Measurements from ENCODE around the gene APBA1. TPM values are rescaled to one million over a fixed set of nuclear protein-coding genes. Genes with fewer than 3 reads are reported as not detected.

Gene APBA1
- polyA plus RNA-seq, 3 donors, result 1.6 TPM; not detected in 2

- Mint-ChIP-seq H3K4me1 (no peaks in the 10 kb centered on the region), H3K27me3 (ENCODE audit: low read depth in 3 of 3) (peaks cover 0 to 1% (median 1%) of the 10 kb centered on the region in 3 donors), H3K4me3 (no peak overlapping the region), H3K27ac (no peak overlapping the region), H3K36me3 (no peaks in the 10 kb centered on the region), H3K9me3 (peaks cover 0 to 2% (median 0%) of the 10 kb centered on the region in 7 donors)
- Histone ChIP-seq H3K4me1 (ENCODE audit: control insufficient read depth in 1 of 2, insufficient read depth in 2 of 2, low read length in 2 of 2) (no peaks in the 10 kb centered on the region), H3K9ac (ENCODE audit: insufficient read depth, low read length, poor library complexity, severe bottlenecking) (no peak overlapping the region), H3K4me2 (replicated peaks; ENCODE audit: extremely low read depth, low read length, poor library complexity, severe bottlenecking) (no peak overlapping the region), H4K20me1 (ENCODE audit: insufficient read depth, low read length) (no peaks in the 10 kb centered on the region), H3K79me2 (ENCODE audit: insufficient read depth, low read length) (no peaks in the 10 kb centered on the region), H3K36me3 (replicated peaks in 1 of 2; ENCODE audit: control insufficient read depth in 1 of 2, insufficient read depth in 2 of 2, low read length in 2 of 2) (no peaks in the 10 kb centered on the region), H3K27me3 (ENCODE audit: control insufficient read depth in 2 of 2, insufficient read depth in 2 of 2, low read length in 2 of 2) (no peaks in the 10 kb centered on the region), H3K4me3 (replicated peaks in 1 of 3; ENCODE audit: low read depth in 2 of 3, low read length in 3 of 3) (no peak overlapping the region), H3K9me3 (replicated peaks in 1 of 2; ENCODE audit: control insufficient read depth in 1 of 2, insufficient read depth in 1 of 2, low read length in 2 of 2) (no peaks in the 10 kb centered on the region), H2AFZ (ENCODE audit: insufficient read depth, low read depth, low read length, poor library complexity, severe bottlenecking) (no peak overlapping the region), H3K27ac (ENCODE audit: low read depth in 1 of 2, low read length in 2 of 2) (no peak overlapping the region)
- no peak for DNase-seq
- no peak for TF ChIP-seq CTCF (IDR thresholded peaks at IDR 0.05)
- intact Hi-C loops (cut with micrococcal nuclease), result no loop called here
- 95% methylated on average over 11 of the region's 13 CpGs for WGBS (ENCODE audit: insufficient coverage)
Observed at GRCh38 chr9:69431203-69431602, 241.0 kb downstream of the APBA1 start.

GRCh38 chr9:69430206-69430605 is 242.0 kb downstream of the APBA1 start:
- Histone ChIP-seq H4K20me1 (ENCODE audit: insufficient read depth, low read length) (no peaks in the 10 kb centered on the region), H3K4me1 (ENCODE audit: control insufficient read depth in 1 of 2, insufficient read depth in 2 of 2, low read length in 2 of 2) (no peaks in the 10 kb centered on the region), H3K36me3 (replicated peaks in 1 of 2; ENCODE audit: control insufficient read depth in 1 of 2, insufficient read depth in 2 of 2, low read length in 2 of 2) (no peaks in the 10 kb centered on the region), H2AFZ (ENCODE audit: insufficient read depth, low read depth, low read length, poor library complexity, severe bottlenecking) (no peak overlapping the region), H3K4me3 (replicated peaks in 1 of 3; ENCODE audit: low read depth in 2 of 3, low read length in 3 of 3) (no peak overlapping the region), H3K27ac (ENCODE audit: low read depth in 1 of 2, low read length in 2 of 2) (no peak overlapping the region), H3K9ac (ENCODE audit: insufficient read depth, low read length, poor library complexity, severe bottlenecking) (no peak overlapping the region), H3K9me3 (replicated peaks in 1 of 2; ENCODE audit: control insufficient read depth in 1 of 2, insufficient read depth in 1 of 2, low read length in 2 of 2) (no peaks in the 10 kb centered on the region), H3K4me2 (replicated peaks; ENCODE audit: extremely low read depth, low read length, poor library complexity, severe bottlenecking) (no peak overlapping the region), H3K27me3 (ENCODE audit: control insufficient read depth in 2 of 2, insufficient read depth in 2 of 2, low read length in 2 of 2) (no peaks in the 10 kb centered on the region), H3K79me2 (ENCODE audit: insufficient read depth, low read length) (no peaks in the 10 kb centered on the region)
- Mint-ChIP-seq H3K4me3 (peak overlapping the region in 1 of 2 donors; percentile 8), H3K36me3 (no peaks in the 10 kb centered on the region), H3K27me3 (ENCODE audit: low read depth in 3 of 3) (peaks cover 0 to 1% (median 1%) of the 10 kb centered on the region in 3 donors), H3K27ac (no peak overlapping the region), H3K9me3 (peaks cover 0 to 2% (median 0%) of the 10 kb centered on the region in 7 donors), H3K4me1 (no peaks in the 10 kb centered on the region)
- no peak for TF ChIP-seq CTCF (IDR thresholded peaks at IDR 0.05)
- intact Hi-C loops (cut with micrococcal nuclease), result no loop called here
- no peak for DNase-seq
- 96% methylated on average over 3 of the region's 4 CpGs for WGBS (ENCODE audit: insufficient coverage)
